ENCODE measurements around the gene CLDN11.

The CLDN11 gene

DNA sequence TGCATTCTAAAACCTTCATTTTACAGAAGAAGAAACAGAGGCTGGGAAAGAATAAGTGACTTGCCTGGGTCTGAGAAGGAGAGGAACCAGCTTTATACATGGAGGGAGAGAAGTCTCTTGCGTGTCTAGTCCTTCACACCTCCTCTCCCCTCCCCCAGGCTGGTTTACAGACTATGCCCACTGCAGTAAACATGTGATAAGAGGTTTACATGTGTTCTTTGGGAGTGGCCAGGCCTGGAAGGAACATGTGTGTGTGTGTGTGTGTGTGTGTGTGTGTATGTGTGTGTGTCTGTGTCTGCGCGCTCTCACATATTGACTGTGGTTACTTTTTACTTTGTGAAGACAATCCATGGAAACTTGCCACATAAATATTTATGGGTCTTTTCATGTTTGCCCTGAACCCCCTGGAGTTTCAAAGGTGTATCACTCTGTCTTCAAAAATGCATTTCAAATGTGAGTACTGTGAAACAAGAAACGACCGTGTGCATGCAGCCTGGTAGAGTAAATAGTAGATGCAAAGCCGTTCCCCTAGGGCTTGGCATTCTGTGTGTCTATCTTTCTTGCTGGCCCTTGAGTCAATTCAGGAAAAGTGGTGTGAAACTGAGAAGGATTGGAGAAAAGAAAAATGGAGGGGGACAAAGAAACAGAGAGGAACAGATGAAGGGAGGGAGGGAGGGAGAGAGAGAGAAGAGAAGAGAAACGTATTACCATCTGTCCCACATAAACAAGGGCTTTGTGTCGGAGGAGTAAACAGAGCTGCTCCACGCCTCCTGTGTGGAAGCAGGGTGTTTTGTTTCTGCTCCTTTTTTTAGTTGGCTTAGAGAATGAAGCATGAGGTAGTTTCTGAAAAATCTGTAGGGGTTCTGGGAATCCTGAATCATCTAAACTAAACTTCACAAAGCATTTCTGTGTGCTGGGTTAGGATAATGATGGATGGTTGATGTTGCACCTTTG is 51.7 kb downstream of the CLDN11 start:
- DNase-seq (ENCODE audit: low read depth) = no peak

DNA sequence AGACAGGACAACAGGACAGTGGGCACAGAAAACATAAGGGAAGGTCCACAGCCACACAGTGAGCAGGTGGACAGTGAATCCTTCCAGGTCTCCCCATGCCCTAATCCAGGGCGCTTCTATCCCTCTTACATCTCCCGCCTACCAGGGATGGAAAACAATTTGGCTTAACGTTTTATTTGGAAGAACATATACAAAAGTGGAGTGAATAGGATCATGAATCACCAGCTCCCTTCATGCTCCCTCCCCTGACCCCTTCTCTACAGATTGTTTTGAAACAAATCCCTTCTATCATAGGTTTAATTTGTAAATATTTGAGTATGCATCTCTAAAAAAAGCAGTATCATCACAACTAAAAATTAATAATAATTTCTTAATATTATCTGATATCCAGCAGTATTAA is 52.5 kb downstream of the CLDN11 start:
- DNase-seq (ENCODE audit: low read depth) = no peak

DNA sequence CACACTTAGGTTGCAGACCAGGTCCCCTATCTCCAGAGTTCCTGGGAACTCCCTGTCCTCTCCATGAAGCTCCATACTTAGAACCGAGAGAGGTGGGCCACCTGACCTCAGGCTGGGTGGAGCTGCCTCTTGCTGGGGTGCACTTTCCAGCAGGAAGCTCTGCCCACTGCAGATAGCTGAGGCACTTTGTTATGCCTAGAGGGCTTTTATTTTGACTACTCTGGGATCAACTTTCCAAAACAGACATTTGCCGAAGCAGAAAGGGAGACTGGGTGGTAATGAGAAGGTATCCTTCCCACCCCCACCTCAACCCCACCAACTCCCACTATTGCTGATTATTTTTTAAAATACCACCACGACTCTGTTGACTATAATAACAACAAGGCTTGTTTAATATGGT is 54.7 kb downstream of the CLDN11 start:
- DNase-seq (ENCODE audit: low read depth) = no peak

DNA sequence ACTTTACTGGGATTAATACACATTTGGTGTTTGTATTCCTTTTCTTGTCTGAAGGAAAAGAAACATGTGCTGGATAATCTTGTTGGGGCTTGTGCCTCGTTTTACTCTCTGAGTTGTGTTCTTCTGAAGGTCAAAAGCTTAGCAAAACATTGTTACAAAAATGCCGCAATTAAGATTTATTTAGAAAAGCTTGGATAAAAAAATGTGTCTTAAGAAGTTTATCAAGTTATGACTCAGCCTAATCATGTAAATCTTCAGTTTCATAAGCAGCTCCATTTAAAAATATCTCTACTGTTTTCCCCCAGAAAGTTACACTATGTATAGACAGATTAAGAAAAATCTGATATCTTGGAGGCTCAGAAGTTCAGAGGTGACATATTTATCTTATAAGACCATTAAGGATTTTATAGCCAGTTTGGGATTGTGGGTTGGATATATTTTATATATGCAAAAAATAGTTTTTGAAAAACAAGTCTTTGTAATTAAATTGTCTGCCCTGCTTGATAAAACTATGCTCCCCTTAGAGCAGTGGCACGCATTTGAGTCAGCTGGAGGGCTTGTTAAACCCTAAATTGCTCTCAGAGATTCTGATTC is 56.5 kb downstream of the CLDN11 start:
- no peak for DNase-seq (ENCODE audit: low read depth)

DNA sequence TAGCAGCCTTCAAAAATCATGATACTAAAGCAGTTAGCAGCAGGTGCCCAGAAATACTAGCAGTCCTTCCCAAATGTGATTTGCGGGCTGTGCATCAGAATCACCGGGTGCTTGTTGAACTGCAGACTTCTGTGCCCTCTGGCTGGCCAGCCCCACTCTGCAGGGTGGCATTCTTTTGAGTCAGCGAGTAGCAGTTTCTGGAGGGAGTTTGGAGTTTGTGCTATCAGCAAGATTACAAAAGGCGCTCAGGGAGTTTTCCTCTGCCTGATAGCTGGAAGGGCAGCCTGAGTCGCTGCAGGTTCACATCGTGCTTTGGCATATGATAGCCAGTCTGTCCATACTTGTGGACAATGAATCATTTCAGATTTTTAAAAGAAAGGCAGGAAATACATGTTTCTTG is 57.6 kb downstream of the CLDN11 start:
- no peak for DNase-seq (ENCODE audit: low read depth)

DNA sequence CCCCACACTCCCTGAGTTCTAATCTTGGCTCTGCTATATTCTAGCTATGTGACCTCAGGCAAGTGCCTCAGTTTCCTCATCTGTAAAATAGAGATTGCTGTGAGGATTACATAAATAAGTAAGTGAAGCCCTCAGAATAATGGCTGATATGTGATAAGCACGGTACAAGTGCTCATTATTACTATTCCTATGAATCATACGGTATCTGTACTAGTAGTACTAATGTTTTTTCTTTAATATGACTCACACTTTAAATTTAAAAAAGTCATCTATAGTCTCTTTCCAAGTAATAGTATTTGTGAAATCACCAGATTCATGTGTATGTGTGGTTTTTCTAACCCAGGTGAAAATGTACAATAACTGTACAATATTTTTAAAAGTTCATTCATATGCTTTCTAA is 58.7 kb downstream of the CLDN11 start:
- DNase-seq (ENCODE audit: low read depth) = no peak

DNA sequence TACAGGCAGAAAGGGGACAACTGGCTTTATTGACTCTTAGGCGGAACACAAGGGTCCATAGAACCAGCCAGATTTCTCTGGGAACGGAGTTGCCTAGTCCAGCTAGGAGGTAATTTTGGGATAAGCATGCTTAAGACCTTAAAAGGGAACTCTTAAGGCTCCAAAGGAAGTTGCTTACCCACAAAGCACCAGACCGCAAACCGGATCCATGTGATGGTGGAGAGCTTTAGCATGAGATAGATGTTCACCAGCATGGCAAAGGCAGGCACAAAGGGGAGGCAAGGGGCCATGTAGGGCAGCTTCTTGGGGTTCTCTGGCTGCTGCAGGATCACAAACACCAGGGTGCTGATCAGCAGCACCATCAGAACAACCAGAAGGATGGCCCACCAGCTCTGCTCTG is 61.4 kb downstream of the CLDN11 start:
- DNase-seq (ENCODE audit: low read depth) = no peak

DNA sequence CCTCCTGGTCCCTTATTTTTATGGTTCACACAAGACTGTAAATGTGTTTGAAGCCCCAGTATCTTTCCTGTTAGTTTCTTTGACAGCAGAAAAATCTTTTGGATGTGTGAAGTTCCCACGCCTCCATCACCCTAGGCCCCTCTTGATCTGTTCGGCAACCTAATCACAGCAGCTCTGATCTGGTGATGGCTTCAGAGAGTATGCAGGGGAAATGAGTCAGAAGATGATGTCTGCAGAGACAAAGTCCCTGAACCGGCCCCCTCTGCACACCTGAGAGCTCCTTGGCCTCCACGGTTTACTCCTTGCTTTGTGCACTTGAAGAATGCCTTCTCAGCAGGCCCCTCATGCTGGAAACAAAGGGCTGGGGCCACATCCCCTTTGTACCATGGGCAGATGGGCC is 63.5 kb downstream of the CLDN11 start:
- DNase-seq (ENCODE audit: low read depth) = no peak

DNA sequence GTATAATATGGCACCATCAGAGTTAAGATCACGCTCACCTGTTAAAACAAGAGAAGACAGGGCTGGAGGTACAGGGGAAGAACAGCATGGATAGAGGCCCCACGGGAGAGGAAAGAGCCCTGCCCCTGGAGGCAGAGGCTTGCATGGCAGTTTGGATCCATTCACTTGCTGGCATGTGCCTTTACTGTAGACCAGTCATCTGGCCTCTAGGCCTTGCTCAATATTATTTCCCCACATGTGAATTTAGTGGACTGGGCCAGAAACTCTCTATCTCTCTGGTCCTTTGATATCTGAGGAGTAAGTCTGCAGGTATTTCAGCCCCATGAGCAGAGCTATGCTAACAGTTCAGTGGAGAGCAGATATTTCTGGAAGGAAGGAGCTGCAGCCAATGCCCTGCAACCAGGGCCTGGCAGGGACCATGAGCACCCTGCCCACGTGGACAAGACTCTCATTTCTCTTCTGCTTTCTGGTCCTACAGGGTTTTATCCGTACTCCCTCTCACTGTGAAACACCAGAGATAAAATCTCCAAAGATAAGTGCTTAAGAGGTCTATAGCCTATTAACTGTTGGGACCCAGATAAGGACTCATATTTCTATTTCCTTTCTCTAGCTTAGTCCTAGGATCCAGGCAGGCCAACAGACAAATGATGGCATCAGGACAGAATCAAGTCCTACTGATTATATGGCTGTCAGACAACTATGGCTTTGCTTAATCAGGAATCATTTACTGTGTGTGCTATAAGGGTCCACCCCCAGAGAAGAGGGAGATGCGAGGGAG is 65.0 kb downstream of the CLDN11 start:
- no peak for DNase-seq (ENCODE audit: low read depth)
